ENCODE measurements around the gene PRKCE.

The PRKCE gene

DNA sequence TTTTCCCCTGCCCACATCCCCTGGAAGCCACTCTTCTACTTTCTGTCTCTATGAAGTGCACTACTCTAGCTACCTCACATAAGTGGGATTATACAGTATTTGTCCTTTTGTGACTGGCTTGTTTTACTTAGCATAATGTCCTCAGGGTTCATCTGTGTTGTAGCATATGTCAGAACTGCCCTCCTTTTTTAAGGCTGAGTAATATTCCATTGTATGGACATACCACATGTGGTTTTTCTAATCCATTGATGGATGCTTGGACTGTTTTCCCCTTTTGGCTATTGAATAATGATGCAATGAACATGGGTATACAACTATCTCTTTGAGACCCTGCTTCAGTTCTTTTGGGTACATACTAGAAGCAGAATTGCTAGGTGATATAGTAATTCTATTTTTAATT is 95.9 kb downstream of the PRKCE start:
- Histone ChIP-seq H3K4me1 (ENCODE audit: control insufficient read depth, insufficient read depth, low read length) (no peaks in the 10 kb centered on the region), H3K27ac (ENCODE audit: insufficient read depth, low read depth, low read length, poor library complexity, severe bottlenecking) (no peak overlapping the region), H3K36me3 (ENCODE audit: control insufficient read depth, insufficient read depth, low read length) (no peaks in the 10 kb centered on the region), H3K4me3 (ENCODE audit: insufficient read depth, low read depth, low read length) (no peak overlapping the region), H3K9me3 (ENCODE audit: control insufficient read depth, low read length) (no peaks in the 10 kb centered on the region), H3K27me3 (ENCODE audit: control insufficient read depth, insufficient read depth, low read length, poor library complexity, severe bottlenecking) (no peaks in the 10 kb centered on the region)

DNA sequence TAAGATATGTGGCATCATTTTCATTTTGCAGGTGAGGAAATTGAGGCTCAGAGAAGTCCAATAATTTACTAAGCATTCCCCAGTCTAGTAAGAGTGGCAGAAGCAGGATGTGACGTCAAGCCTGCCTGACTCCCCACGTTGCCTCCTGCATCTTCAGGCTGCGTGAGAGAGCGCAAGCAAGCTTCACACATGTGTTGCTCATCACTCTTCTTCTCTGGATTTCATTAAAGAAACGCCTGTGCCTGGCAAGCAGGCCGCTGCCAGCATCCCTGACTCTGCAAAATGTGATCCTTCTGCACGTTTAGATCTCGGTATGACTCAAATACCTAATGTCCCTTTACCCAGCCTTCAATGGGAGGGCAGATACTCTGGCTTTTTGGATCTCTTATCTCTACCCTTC is 96.8 kb downstream of the PRKCE start:
- Histone ChIP-seq H3K36me3 (ENCODE audit: control insufficient read depth, insufficient read depth, low read length) (no peaks in the 10 kb centered on the region), H3K9me3 (ENCODE audit: control insufficient read depth, low read length) (no peaks in the 10 kb centered on the region), H3K27me3 (ENCODE audit: control insufficient read depth, insufficient read depth, low read length, poor library complexity, severe bottlenecking) (no peaks in the 10 kb centered on the region), H3K4me1 (ENCODE audit: control insufficient read depth, insufficient read depth, low read length) (no peaks in the 10 kb centered on the region), H3K4me3 (ENCODE audit: insufficient read depth, low read depth, low read length) (no peak overlapping the region), H3K27ac (ENCODE audit: insufficient read depth, low read depth, low read length, poor library complexity, severe bottlenecking) (no peak overlapping the region)
- WGBS, 2 experiments, result 93% methylated on average over 8 of the region's 8 CpGs

DNA sequence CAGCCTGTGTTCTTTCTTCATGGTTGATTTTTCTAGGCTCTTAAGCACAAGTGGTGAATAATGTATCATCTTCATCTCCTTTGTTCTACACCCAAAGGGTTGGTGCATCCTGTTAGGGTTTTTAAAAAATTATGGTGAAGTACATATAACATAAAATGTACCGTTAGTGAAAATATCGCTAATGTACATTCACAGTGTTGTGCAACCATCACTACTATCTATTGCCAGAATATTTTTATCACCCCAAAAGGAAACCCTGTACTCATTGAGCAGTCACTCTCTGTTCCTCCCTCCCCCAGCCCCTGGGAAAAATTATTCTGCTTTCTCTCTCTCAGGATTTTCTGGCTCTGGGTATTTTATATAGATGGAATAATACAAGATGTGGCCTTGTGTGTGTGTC is 98.5 kb downstream of the PRKCE start:
- no peak overlapping the region for H3K27ac ChIP-seq (ENCODE audit: insufficient read depth, low read depth, low read length, poor library complexity, severe bottlenecking)
- H3K4me1 ChIP-seq (ENCODE audit: control insufficient read depth, insufficient read depth, low read length), result no peaks in the 10 kb centered on the region
- WGBS, 2 experiments, result 92 to 95% methylated on average over 2 of the region's 2 CpGs
- H3K4me3 ChIP-seq (ENCODE audit: insufficient read depth, low read depth, low read length), result no peak overlapping the region
- no peaks in the 10 kb centered on the region for H3K27me3 ChIP-seq (ENCODE audit: control insufficient read depth, insufficient read depth, low read length, poor library complexity, severe bottlenecking)
- no peaks in the 10 kb centered on the region for H3K36me3 ChIP-seq (ENCODE audit: control insufficient read depth, insufficient read depth, low read length)
- no peaks in the 10 kb centered on the region for H3K9me3 ChIP-seq (ENCODE audit: control insufficient read depth, low read length)

DNA sequence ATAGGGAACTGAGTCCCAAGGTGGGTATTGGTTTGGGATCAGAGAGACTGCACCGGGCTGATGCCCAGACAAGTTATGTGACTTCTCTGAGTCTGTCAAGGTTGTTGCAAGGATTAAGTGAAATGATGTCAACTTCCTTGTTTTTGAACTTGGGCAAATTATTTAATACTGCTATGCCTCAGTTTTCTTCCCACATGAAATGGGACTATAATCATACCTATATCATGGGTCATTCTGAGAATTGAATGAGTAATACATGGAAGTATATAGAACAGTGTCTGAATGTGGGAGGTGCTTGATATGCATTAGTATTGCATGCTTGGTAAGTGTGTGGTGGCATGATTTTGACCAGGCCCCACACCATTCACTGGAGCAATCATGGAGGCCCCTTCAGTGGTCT is 99.0 kb downstream of the PRKCE start:
- H3K4me1 ChIP-seq (ENCODE audit: control insufficient read depth, insufficient read depth, low read length), result no peaks in the 10 kb centered on the region
- H3K4me3 ChIP-seq (ENCODE audit: insufficient read depth, low read depth, low read length), result no peak overlapping the region
- H3K27ac ChIP-seq (ENCODE audit: insufficient read depth, low read depth, low read length, poor library complexity, severe bottlenecking), result no peak overlapping the region
- no peaks in the 10 kb centered on the region for H3K36me3 ChIP-seq (ENCODE audit: control insufficient read depth, insufficient read depth, low read length)
- 97 to 100% methylated on average over 1 of the region's 1 CpG for WGBS, 2 experiments
- no peaks in the 10 kb centered on the region for H3K9me3 ChIP-seq (ENCODE audit: control insufficient read depth, low read length)
- no peaks in the 10 kb centered on the region for H3K27me3 ChIP-seq (ENCODE audit: control insufficient read depth, insufficient read depth, low read length, poor library complexity, severe bottlenecking)

DNA sequence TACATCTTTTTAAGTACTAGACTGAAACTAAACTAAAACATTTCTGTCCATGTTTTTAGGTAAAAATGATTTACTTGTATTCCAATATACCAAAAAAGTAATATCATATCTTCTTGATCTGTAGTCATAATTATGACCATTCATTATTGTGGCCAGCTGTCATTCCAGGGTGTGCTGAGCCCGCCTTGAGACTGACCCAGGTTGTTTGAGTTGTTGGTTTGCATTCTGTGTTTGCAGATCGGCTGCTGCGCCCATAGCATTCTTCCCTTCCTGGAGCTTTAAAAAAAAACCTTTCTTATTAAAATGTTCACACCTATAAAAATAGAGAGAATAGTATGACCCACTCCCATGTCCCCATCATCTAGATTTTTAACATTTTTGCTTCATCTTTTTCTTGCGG is 101.9 kb downstream of the PRKCE start:
- 89 to 95% methylated on average over 2 to 4 of the region's 4 CpGs for WGBS, 2 experiments
- Histone ChIP-seq H3K4me3 (ENCODE audit: insufficient read depth, low read depth, low read length) (no peak overlapping the region), H3K4me1 (ENCODE audit: control insufficient read depth, insufficient read depth, low read length) (peaks cover 6% of the 10 kb centered on the region), H3K36me3 (ENCODE audit: control insufficient read depth, insufficient read depth, low read length) (no peaks in the 10 kb centered on the region), H3K27ac (ENCODE audit: insufficient read depth, low read depth, low read length, poor library complexity, severe bottlenecking) (no peak overlapping the region), H3K27me3 (ENCODE audit: control insufficient read depth, insufficient read depth, low read length, poor library complexity, severe bottlenecking) (no peaks in the 10 kb centered on the region), H3K9me3 (ENCODE audit: control insufficient read depth, low read length) (no peaks in the 10 kb centered on the region)

DNA sequence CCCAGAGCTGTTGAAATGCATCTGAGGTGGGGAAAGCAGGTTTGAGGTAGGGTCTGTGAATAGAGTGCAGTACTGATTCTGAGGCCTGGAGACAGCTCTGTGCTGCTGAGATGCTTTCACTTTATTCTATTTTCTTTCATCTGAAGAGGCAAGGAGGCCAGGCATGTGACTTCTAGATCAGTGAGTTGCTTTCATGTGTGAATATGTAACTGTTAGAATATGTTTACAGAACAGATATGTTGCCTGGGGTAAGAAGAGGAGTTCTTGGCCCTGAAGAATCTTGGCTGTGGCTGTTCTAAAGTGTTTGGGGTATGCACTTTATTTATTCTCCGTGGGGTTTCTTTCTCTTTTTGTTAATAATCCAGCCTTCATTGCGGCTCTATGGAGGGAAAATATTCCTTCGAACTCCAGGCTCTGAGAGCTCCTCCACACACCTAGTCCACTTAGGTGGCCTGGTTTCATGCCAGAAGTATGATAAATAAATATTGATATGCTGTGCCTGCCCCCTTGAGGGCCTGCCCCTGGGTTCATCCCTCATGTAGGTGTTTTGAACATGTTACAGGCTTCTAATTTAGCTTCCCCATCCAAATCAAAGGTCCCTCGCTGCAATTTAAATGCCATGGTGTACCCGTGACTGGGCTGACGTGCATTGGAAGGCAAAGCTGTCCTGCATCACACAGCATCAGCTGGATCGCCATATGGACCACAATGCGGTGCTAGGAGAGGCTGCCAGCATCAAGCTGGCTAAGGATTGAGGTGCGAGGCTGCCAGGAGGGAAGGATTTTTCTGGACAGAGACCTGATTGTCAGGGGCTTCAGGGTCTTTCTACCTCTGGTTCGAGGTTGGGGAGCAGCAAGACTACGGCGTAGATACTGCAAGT is 102.9 kb downstream of the PRKCE start:
- Histone ChIP-seq H3K9me3 (ENCODE audit: control insufficient read depth, low read length) (no peaks in the 10 kb centered on the region), H3K27ac (ENCODE audit: insufficient read depth, low read depth, low read length, poor library complexity, severe bottlenecking) (no peak overlapping the region), H3K4me1 (ENCODE audit: control insufficient read depth, insufficient read depth, low read length) (peaks cover 6% of the 10 kb centered on the region), H3K27me3 (ENCODE audit: control insufficient read depth, insufficient read depth, low read length, poor library complexity, severe bottlenecking) (no peaks in the 10 kb centered on the region), H3K4me3 (ENCODE audit: insufficient read depth, low read depth, low read length) (no peak overlapping the region), H3K36me3 (ENCODE audit: control insufficient read depth, insufficient read depth, low read length) (no peaks in the 10 kb centered on the region)
- WGBS, 2 experiments, result 86 to 87% methylated on average over 11 to 12 of the region's 12 CpGs

DNA sequence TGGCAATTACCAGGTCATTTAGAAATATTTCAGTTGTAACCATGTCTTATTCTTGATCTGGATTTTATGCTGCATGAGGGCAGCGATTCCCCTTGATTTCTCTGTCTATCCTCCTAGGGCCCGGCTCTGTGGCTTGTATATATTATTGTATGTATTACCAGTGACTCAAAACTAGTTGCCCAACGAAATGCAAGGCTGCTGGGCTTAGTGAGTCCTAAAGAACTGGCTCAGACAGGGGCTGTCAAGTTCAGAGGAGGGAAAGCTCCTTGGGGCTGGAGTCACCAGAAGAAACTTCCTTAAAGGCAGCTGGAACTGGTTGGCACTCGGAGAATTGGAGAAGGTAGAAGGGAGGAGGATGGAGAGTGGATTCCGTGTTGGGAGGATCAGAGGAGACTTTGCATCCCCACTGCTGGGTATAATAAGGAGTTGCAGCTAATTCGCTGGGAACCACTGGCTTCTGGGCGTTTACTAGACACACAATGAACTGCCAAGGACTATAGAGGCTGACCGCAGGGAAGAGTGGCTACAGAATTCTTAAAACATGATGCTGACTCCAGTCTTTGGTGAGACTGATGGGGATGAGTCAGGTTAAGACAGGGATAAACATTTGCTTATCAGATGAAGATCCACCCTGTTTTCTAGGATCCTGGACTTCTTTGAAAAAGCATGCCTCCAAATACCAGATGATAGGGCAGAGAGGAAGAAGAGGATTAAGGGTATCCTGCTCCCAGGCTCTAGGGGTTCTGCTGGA is 104.3 kb downstream of the PRKCE start:
- peaks cover 6% of the 10 kb centered on the region for H3K4me1 ChIP-seq (ENCODE audit: control insufficient read depth, insufficient read depth, low read length)

DNA sequence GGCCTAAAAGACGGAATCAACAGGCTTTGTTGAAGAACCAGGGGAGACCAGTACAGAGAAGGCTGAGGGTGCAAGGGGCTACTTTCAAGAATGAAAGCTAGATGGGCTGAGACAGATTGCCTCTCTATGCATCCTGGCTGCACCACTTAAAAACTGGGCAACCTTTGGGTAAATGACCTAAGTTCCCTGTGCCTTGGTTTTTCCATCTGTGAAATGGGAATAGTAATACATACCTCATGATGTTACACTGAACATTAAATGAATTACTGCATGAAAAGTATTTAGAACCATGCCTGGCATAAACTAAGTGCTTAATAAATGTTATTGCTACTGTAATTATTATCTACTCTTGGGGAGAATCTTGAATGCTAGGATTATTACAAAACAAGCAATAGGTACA is 106.5 kb downstream of the PRKCE start:
- H3K4me1 ChIP-seq (ENCODE audit: control insufficient read depth, insufficient read depth, low read length), result peaks cover 6% of the 10 kb centered on the region
- 88 to 93% methylated on average over 1 of the region's 1 CpG for WGBS, 2 experiments

More for the DNA sequence above, 104.3 kb downstream of the PRKCE start:
- H3K9me3 ChIP-seq (ENCODE audit: control insufficient read depth, low read length), result no peaks in the 10 kb centered on the region
- H3K4me3 ChIP-seq (ENCODE audit: insufficient read depth, low read depth, low read length), result no peak overlapping the region
- no peak overlapping the region for H3K27ac ChIP-seq (ENCODE audit: insufficient read depth, low read depth, low read length, poor library complexity, severe bottlenecking)
- 65 to 71% methylated on average over 7 to 8 of the region's 8 CpGs for WGBS, 2 experiments
- no peaks in the 10 kb centered on the region for H3K27me3 ChIP-seq (ENCODE audit: control insufficient read depth, insufficient read depth, low read length, poor library complexity, severe bottlenecking)
- no peaks in the 10 kb centered on the region for H3K36me3 ChIP-seq (ENCODE audit: control insufficient read depth, insufficient read depth, low read length)

DNA sequence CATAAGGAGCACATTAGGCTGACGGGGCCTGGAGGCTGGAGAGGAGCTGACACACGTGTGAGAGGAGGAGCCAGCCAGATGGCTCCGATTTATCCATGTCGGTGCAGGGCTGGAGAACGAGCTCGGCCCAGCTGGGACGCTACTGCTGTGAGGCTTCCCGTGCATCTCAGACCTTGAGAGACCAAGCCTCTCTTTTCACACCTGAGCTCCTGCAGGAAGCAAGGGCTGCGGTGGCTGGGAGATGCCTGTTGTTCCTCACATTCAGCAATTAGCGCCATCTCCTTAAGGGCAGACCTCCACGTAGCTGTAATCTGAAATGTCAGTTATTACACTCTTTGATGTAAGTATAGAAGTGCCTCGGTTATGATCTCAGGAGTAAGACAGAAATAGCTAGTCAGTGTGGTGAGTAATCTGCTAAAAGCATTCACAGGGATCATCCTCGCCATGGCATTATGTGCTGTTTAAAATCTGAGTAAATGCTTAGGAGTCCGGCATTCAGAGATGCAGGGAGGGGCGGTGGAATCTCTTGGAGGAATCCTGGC is 107.9 kb downstream of the PRKCE start:
- H3K36me3 ChIP-seq (ENCODE audit: control insufficient read depth, insufficient read depth, low read length), result no peaks in the 10 kb centered on the region
- WGBS, 2 experiments, result 76 to 78% methylated on average over 15 of the region's 15 CpGs
- H3K27ac ChIP-seq (ENCODE audit: insufficient read depth, low read depth, low read length, poor library complexity, severe bottlenecking), result no peak overlapping the region
- no peaks in the 10 kb centered on the region for H3K9me3 ChIP-seq (ENCODE audit: control insufficient read depth, low read length)
- no peak overlapping the region for H3K4me3 ChIP-seq (ENCODE audit: insufficient read depth, low read depth, low read length)
- H3K27me3 ChIP-seq (ENCODE audit: control insufficient read depth, insufficient read depth, low read length, poor library complexity, severe bottlenecking), result no peaks in the 10 kb centered on the region
- H3K4me1 ChIP-seq (ENCODE audit: control insufficient read depth, insufficient read depth, low read length), result peaks cover 6% of the 10 kb centered on the region

More for the DNA sequence above, 106.5 kb downstream of the PRKCE start:
- H3K4me3 ChIP-seq (ENCODE audit: insufficient read depth, low read depth, low read length), result no peak overlapping the region
- H3K27me3 ChIP-seq (ENCODE audit: control insufficient read depth, insufficient read depth, low read length, poor library complexity, severe bottlenecking), result no peaks in the 10 kb centered on the region
- H3K9me3 ChIP-seq (ENCODE audit: control insufficient read depth, low read length), result no peaks in the 10 kb centered on the region
- H3K27ac ChIP-seq (ENCODE audit: insufficient read depth, low read depth, low read length, poor library complexity, severe bottlenecking), result no peak overlapping the region
- H3K36me3 ChIP-seq (ENCODE audit: control insufficient read depth, insufficient read depth, low read length), result no peaks in the 10 kb centered on the region

DNA sequence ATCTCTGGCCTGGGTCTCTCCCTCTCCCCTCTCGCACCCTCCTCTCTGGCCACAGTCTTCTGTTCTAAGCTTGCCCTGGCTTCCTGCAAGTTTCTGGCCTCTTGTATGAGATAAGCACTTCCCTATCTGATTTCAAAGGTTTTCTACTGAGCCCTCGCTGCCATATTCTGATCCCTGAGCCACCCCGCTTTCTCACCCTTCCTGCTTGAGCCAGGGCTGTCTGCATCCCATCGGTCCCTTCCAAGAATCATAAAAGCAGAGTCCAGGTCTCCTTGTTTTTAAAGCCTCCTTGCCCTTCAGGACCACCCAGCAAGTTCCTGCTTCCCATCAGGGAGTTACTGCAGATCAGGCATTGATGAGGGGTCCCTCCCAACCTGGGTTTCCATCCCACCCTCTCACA is 110.2 kb downstream of the PRKCE start:
- H3K9me3 ChIP-seq (ENCODE audit: control insufficient read depth, low read length), result no peaks in the 10 kb centered on the region
- H3K27me3 ChIP-seq (ENCODE audit: control insufficient read depth, insufficient read depth, low read length, poor library complexity, severe bottlenecking), result no peaks in the 10 kb centered on the region
- 93% methylated on average over 4 of the region's 4 CpGs for WGBS, 2 experiments
- H3K36me3 ChIP-seq (ENCODE audit: control insufficient read depth, insufficient read depth, low read length), result no peaks in the 10 kb centered on the region
- H3K27ac ChIP-seq (ENCODE audit: insufficient read depth, low read depth, low read length, poor library complexity, severe bottlenecking), result no peak overlapping the region
- no peak overlapping the region for H3K4me3 ChIP-seq (ENCODE audit: insufficient read depth, low read depth, low read length)
- H3K4me1 ChIP-seq (ENCODE audit: control insufficient read depth, insufficient read depth, low read length), result no peaks in the 10 kb centered on the region

All from ectodermal cell (in vitro differentiated cells).